GM19351 (cell line): ENCODE results near the gene TSC1.
"Not testable (repeated sequence)": the region's sequence is repeated elsewhere in the genome, so short reads cannot be mapped to it uniquely, and the experiment has no call there.

ENCODE experiments used
- ATAC-seq: cut with Tn5 transposase; IDR thresholded peaks from one replicate; pipeline ENCODE4 v1.9.1; 2021; ENCODE audit warnings: mild to moderate bottlenecking, moderate library complexity; ENCODE audit not compliant: unreplicated experiment

Gene TSC1

DNA sequence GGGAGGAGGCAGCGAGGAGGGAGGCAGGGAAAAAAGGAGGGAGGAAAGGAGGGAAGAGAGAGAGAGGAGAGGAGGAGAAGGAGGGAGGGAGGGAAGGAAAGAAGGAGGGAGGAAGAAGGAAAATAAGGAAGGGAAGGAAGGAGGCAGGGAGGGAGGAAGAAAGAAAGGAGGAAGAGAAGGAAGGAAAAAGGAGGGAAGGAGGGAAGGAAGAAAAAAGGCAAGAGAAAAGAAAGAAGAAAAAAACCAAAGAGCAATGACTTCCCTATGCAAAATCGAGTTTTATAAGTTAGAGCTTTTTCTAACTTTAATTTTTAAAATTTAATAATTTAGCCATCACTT is 33.7 kb upstream of the TSC1 start:
- no peak for ATAC-seq

DNA sequence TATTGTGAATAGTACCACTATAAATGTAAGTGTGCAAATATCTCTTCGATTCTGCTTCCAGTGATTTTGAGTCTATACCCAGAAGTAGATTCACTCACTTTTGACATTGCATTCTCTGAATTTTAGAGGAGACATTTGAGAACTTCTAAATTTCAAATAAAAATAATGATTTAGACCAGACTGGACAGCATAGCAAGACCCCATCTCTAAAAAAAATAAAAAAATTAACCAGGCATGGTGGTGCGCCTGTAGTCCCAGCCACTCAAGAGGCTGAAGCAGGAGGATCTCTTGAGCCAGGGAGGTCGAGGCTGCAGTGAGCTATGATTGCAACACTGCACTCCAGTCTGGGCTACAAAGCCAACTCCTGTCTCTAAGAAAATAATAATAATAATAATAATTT is 32.2 kb upstream of the TSC1 start:
- no peak for ATAC-seq

DNA sequence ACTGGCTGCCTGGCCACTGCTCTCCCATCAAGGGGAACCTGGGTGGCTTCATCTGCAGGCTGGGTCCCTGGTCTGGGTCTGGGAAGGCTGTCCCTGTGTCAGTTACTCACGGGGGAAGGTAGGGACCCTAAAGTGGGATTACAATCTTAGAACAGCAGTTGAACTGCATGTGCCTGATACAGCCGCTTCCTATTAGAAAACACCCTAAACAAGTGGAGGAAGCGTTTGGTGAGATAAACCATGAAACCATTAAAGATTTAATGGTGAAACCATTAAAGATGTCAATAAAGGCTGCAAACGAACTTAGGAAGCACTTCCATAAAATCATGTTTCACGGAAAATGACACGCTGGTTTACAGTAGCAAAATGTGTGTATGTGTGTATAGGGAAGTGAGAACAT is 31.5 kb upstream of the TSC1 start:
- no peak for ATAC-seq

- no peak for ATAC-seq
Measured at GRCh38 chr9:132973713-132974112, 29.3 kb upstream of the TSC1 start.

- no peak for ATAC-seq
Measured at GRCh38 chr9:132973166-132973565, 28.8 kb upstream of the TSC1 start.

DNA sequence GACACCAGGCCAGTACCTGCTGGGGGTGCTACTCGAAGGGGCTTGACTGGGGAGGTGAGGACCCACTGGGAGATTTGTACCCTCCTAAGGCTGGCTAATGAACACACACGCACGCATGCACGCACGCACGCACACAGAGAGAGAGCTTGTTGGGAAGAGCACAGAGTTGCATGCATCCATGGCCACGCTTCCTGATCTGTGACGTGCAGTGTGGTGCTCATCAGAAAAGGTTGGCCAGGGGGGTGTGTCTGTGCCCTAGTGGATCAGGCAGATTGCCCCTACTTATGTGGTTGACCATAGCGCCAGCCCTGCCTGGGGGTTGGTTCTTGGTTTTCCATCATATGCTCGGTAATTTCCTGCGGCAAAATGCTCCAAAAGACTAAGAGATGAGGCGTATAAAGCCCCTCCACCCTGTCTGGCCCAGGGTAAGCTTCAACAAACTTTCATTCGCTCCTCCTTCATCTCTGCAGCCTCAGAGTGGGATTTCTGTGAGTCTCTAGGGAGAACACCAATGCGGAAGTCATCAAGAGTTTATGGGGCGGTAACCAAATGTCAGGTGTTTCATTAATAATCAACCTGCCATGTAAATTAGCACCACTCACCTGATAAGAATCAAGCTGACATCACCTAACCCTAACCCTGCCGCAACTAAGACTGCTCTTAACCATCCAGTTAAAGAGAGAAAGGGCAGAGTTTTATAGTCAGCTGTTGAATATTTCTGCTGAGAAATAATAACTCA is 26.1 kb upstream of the TSC1 start:
- no peak for ATAC-seq

- no peak for ATAC-seq
Measured at GRCh38 chr9:132969783-132970182, 25.4 kb upstream of the TSC1 start.

DNA sequence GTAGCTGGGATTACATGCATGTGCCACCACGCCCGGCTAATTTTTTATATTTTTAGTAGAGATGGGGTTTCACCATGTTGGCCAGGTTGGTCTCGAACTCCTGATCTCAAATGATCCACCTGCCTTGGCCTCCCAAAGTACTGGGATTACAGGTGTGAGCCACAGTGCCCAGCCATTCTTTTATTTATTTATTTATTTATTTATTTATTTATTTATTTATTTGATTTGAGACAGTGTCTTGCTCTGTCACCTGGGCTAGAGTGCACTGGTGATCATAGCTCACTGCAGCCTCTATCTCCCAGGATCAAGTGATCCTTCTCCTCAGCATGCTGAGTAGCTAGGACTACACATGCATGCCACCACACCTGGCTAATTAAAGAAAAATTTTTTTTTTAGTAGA is 23.5 kb upstream of the TSC1 start:
- not testable (repeated sequence) for ATAC-seq

GRCh38 chr9:132965478-132965877 is 21.1 kb upstream of the TSC1 start:
- no peak for ATAC-seq

DNA sequence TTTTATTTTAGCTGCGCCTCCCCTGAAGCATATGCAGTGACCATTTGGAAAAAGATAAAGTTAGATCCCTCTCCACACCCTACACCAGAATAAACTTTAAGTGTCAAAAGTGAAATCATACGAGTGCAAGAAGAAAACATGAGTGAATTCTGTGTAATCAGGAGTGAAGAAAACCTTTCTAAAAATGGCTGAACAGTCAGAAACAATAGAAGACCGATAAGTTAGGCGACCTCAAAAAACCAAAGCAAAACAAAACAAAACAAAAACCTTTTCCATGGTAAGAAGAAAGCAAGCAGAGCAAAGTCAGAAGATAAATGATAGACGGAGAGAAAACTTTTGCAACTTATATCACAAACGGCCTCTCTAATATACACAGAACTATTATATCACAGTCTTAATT is 16.6 kb upstream of the TSC1 start:
- no peak for ATAC-seq

- no peak for ATAC-seq
Measured at GRCh38 chr9:132957805-132958204, 13.4 kb upstream of the TSC1 start.

DNA sequence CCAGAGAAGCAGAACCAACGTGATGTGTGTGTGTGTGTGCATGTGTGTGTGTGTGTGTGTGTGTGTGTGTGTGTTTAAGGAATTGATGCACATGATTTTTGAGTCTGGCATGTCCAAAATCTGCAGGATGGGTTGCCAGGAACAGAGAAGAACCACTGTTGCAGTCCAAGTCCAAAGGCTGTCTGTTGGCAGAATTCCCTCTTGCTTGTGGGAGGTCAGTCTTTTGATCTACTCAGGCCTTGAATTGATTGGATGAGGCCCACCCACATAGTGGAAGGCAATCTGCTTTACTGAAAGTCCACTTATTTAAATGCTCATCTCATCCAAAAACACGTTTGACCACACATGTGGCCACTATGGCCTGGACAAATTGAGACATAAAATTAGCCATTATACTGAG is 11.4 kb upstream of the TSC1 start:
- no peak for ATAC-seq

GRCh38 chr9:132955123-132955522 is 10.7 kb upstream of the TSC1 start:
- ATAC-seq, result no peak

GRCh38 chr9:132949709-132950108 is 5.3 kb upstream of the TSC1 start:
- ATAC-seq, result no peak

DNA sequence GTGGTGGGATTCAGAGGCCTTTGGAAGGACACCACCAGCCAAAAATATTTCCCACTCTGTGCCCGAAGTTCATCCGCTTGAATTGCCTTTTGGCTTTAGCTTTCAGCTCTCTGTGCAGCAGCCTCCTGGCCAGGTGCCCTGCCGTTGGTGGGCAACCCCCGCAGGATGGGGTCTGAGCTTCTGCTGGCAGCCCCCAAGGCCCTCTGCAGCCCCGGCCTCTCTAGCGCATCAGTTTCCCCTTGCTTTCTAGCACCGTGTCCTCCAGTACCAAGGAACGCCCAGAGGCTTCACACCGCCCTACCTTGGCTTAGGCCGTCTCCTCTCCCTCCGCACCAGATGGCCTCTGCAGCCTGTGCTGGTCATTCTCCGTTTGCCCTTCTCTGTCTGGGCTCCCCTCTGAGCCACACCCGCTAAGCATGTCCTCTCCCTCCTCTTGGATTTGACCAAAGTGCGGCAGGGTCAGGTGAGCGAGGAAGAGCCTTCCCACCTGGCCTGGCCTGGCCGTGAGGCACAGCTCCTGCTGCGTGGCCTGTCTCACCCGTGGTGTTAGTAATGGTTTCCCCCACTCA is 4.2 kb upstream of the TSC1 start:
- ATAC-seq, result no peak

- no peak for ATAC-seq
Measured at GRCh38 chr9:132947756-132948155, 3.3 kb upstream of the TSC1 start.

- no peak for ATAC-seq
Measured at GRCh38 chr9:132946631-132947295, 2.3 kb upstream of the TSC1 start.

DNA sequence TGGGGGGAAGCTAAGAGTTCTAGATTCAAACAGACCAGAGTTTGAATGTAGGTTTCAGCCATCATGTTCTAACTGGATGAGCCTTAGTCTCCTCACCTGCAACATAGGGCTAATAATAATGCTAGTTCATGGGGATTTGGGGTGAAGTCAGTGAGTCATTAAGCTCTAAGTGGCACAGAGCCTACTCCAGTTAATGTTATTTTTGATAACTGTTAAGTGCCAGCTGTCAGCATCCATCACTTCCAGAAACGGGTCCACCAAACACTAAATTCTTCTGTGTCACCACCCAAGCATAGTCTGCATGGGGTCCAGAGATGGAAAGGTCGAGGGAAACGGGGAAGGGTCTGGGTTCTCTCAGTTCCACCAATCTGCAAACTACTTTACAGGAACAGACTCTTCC is 1.8 kb upstream of the TSC1 start:
- no peak for ATAC-seq

DNA sequence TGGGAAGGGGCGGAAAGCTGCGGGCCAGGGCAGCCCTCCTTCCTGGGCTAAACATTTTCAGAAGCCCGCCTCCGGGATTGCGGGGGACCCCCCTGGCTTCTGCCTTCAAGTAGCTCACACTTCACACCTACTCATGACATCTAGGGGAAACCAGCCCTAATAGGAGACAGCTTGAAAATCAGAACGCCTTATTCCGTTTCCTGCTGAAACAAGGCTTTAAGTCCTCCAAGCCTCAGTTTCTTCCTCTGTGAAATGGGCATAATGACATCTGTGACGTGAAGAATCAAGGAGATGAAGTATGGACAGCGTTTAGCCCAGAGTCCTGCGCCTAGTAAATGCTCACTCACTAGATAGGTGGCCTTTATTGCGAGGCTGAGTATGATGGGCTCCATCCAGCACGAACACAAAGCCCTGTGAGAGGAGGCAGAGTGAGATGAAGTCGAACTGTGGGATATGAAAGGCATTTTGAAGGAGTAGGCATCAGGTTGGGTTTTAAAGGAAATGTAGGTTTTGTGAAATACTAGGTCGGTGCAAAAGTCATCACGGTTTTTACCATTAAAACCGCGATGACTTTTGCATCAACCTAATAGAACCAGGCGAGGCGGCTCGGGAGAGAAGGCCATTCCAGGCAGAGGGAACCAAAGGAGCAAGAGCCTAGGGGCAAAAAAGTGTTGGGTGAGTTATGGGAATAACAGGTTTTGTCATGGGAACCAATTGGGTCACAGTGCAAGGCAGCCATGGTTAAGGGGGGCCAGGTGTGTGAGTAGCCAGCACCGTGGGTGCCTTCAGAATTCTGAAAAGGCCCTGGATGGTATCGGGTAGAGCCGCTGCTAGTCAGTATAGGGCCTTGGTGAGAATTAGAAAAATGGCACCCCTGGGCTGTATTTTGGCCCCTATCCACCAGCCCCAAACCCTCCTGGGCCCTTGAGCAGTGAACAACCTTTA is 1.0 kb upstream of the TSC1 start:
- peak; percentile 17 for ATAC-seq

- ATAC-seq, result peak; percentile 8
Measured at GRCh38 chr9:132943651-132944293, 644 bp downstream of the TSC1 start.
